Astrocyte (in vitro differentiated cells and primary cell): Measurements from ENCODE around the gene ALLC. TPM values are rescaled to one million over a fixed set of nuclear protein-coding genes. Genes with fewer than 3 reads are reported as not detected.

ENCODE experiments used
- DNase-seq: peaks from one replicate; pipeline ENCODE4 v3.0.0-alpha.2; 2010; ENCODE audit warnings: low read depth
- FAIRE-seq: peaks from 2 replicates; lab custom pipeline; 2011; peaks lifted over from hg19 to GRCh38; lab: Jason Lieb, UNC
- H2AFZ ChIP-seq: 2 replicates; pipeline ENCODE4 v1.6.0; 2012; ENCODE audit warnings: low read depth, low read length, inconsistent platforms
- H3K27ac ChIP-seq: 2 replicates; pipeline ENCODE4 v1.5.1; 2011; ENCODE audit warnings: low read depth, low read length, inconsistent platforms
- H3K27me3 ChIP-seq: 2 replicates; pipeline ENCODE4 v1.6.0; 2011; ENCODE audit warnings: low read length, inconsistent platforms; ENCODE audit not compliant: insufficient read depth
- H3K36me3 ChIP-seq: 2 replicates; pipeline ENCODE4 v1.5.1; 2011; ENCODE audit warnings: low read length, inconsistent platforms; ENCODE audit not compliant: insufficient read depth
- H3K4me1 ChIP-seq: 2 replicates; pipeline ENCODE4 v1.5.1; 2011; ENCODE audit warnings: low read length, inconsistent platforms; ENCODE audit not compliant: insufficient read depth
- H3K4me2 ChIP-seq: 2 replicates; pipeline ENCODE4 v1.6.0; 2012; ENCODE audit warnings: low read length, inconsistent platforms
- H3K4me3 ChIP-seq: 2 replicates; pipeline ENCODE4 v1.5.1; 2011; ENCODE audit warnings: low read depth, mild to moderate bottlenecking, low read length, inconsistent platforms; ENCODE audit not compliant: insufficient read depth
- H3K79me2 ChIP-seq: 2 replicates; pipeline ENCODE4 v1.6.0; 2012; ENCODE audit warnings: mild to moderate bottlenecking, low read length, inconsistent platforms; ENCODE audit not compliant: insufficient read depth
- H3K9ac ChIP-seq: 2 replicates; pipeline ENCODE4 v1.6.0; 2012; ENCODE audit warnings: mild to moderate bottlenecking, low read length, inconsistent platforms
- H3K9me3 ChIP-seq: 2 replicates; pipeline ENCODE4 v1.5.1; 2012; ENCODE audit warnings: low read depth, mild to moderate bottlenecking, low read length, inconsistent platforms; ENCODE audit not compliant: insufficient read depth
- H4K20me1 ChIP-seq: 2 replicates; pipeline ENCODE4 v1.6.0; 2012; ENCODE audit warnings: low read length, inconsistent platforms; ENCODE audit not compliant: insufficient read depth
- H3K27ac Mint-ChIP-seq: one replicate; pipeline ENCODE4 v1.8.0; 2021; ENCODE audit warnings: mild to moderate bottlenecking, mixed read lengths; ENCODE audit not compliant: unreplicated experiment
- H3K27me3 Mint-ChIP-seq: one replicate; pipeline ENCODE4 v1.8.0; 2021; ENCODE audit warnings: low read depth, mixed read lengths; ENCODE audit not compliant: unreplicated experiment
- H3K36me3 Mint-ChIP-seq: one replicate; pipeline ENCODE4 v1.8.0; 2021; ENCODE audit warnings: low read depth, mixed read lengths; ENCODE audit not compliant: unreplicated experiment
- H3K4me1 Mint-ChIP-seq: one replicate; pipeline ENCODE4 v1.8.0; 2021; ENCODE audit warnings: low read depth, mixed read lengths; ENCODE audit not compliant: unreplicated experiment
- H3K4me3 Mint-ChIP-seq: one replicate; pipeline ENCODE4 v1.8.0; 2021; ENCODE audit warnings: mild to moderate bottlenecking, moderate library complexity, mixed read lengths; ENCODE audit not compliant: unreplicated experiment
- H3K9me3 Mint-ChIP-seq: one replicate; pipeline ENCODE4 v1.8.0; 2021; ENCODE audit warnings: mild to moderate bottlenecking, mixed read lengths; ENCODE audit not compliant: unreplicated experiment
- CTCF ChIP-seq: IDR thresholded peaks from 2 replicates; pipeline ENCODE4 v1.5.1; 2011; ENCODE audit warnings: low read depth, mild to moderate bottlenecking, inconsistent platforms, low read length, moderate library complexity; ENCODE audit not compliant: insufficient read depth
- EZH2 ChIP-seq: IDR thresholded peaks from 2 replicates; pipeline ENCODE4 v1.6.1; 2012; ENCODE audit warnings: mild to moderate bottlenecking, low read length, inconsistent platforms; ENCODE audit not compliant: insufficient read depth
- total RNA-seq: library from RNA; stranded (reverse); gene quantifications from 2 replicates; pipeline ENCODE4 v1.2.1, GENCODE V29; 2021

Gene ALLC
- total RNA-seq, 1 donor from 2014 or later: not detected

DNA sequence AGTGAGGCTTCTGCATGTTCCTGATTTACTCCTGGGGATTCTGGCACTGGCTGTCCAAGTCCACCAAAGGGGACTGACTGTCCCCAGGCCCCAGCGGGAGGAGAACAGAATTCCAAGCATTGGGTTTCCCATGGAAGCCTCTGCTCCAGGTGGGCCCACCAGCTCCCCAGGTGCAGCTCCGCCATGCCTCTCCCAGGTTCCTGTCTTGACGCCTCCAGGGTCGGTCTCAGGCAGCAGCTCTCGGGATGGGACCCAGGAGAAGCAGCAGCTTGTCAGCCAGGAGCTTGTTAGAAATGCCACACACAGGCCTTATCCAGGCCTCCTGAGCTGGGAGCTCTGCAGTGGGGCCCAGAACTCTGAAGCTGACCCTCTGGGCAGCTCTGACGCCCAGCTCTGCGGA is 93.3 kb downstream of the ALLC start:
- peaks cover 10% of the 10 kb centered on the region for H3K27me3 Mint-ChIP-seq
- H3K4me1 ChIP-seq: no peaks in the 10 kb centered on the region
- H3K4me2 ChIP-seq: no peak overlapping the region
- peaks cover 5% of the 10 kb centered on the region for H3K9me3 Mint-ChIP-seq
- no peak overlapping the region for H3K27ac ChIP-seq
- H3K79me2 ChIP-seq: no peaks in the 10 kb centered on the region
- H3K9me3 ChIP-seq: no peaks in the 10 kb centered on the region
- H3K36me3 ChIP-seq: no peaks in the 10 kb centered on the region
- no peak overlapping the region for H3K4me3 ChIP-seq
- H2AFZ ChIP-seq: no peak overlapping the region
- H3K4me3 Mint-ChIP-seq: no peak overlapping the region
- no peaks in the 10 kb centered on the region for H3K4me1 Mint-ChIP-seq
- H4K20me1 ChIP-seq: no peaks in the 10 kb centered on the region
- no peak for FAIRE-seq
- TF ChIP-seq CTCF (no peak), EZH2 (no peak)
- no peak overlapping the region for H3K9ac ChIP-seq
- H3K36me3 Mint-ChIP-seq: no peaks in the 10 kb centered on the region
- no peak for DNase-seq
- no peaks in the 10 kb centered on the region for H3K27me3 ChIP-seq
- H3K27ac Mint-ChIP-seq: no peak overlapping the region

DNA sequence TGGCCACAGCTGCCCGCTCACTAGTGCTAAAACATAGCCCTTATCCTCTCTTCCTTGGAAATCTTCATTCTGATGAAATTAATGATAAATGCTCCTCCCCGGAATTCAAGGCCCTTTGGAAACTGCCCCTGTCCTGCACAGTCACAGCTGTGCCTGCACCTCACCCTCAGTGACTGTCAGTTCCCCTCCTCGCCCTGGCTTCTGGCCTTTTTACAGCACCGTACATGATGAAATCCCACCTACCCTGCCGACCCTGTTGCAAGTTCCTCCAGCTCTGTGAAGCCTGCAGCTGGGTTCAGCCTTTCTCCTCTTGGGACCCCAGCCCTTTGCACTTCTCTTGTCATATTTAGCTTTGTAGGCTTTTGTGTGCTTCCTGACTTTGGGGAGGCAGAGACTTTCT is 93.8 kb downstream of the ALLC start:
- no peak overlapping the region for H3K27ac ChIP-seq
- Mint-ChIP-seq H3K27me3 (peaks cover 10% of the 10 kb centered on the region), H3K4me3 (no peak overlapping the region), H3K36me3 (no peaks in the 10 kb centered on the region), H3K27ac (no peak overlapping the region), H3K4me1 (no peaks in the 10 kb centered on the region), H3K9me3 (peaks cover 2% of the 10 kb centered on the region)
- H3K4me1 ChIP-seq: no peaks in the 10 kb centered on the region
- no peak for DNase-seq
- H3K79me2 ChIP-seq: no peaks in the 10 kb centered on the region
- H3K4me3 ChIP-seq: no peak overlapping the region
- H3K4me2 ChIP-seq: no peak overlapping the region
- no peaks in the 10 kb centered on the region for H3K27me3 ChIP-seq
- no peak for FAIRE-seq
- TF ChIP-seq EZH2 (no peak), CTCF (no peak)
- H3K9ac ChIP-seq: no peak overlapping the region
- no peaks in the 10 kb centered on the region for H3K9me3 ChIP-seq
- no peak overlapping the region for H2AFZ ChIP-seq
- no peaks in the 10 kb centered on the region for H4K20me1 ChIP-seq
- H3K36me3 ChIP-seq: no peaks in the 10 kb centered on the region

Other genes starting within 250 kb of the ALLC start
- gene ADI1, start 138.7 kb upstream of the ALLC start, total RNA-seq: 29.4 and 41.6 TPM in 2 replicates
- gene RNASEH1, start 99.9 kb upstream of the ALLC start, total RNA-seq: 32.6 and 35.5 TPM in 2 replicates
- gene RPS7, start 82.9 kb upstream of the ALLC start, total RNA-seq: 998 and 1,163 TPM in 2 replicates
- not detected in 2 replicates for gene COLEC11, start 63.1 kb upstream of the ALLC start, total RNA-seq
- not detected in 2 replicates for gene DCDC2C, start 45.4 kb downstream of the ALLC start, total RNA-seq